HepG2 (cell line): ENCODE measurements around the gene MYO18B. TPM values are rescaled to one million over a fixed set of nuclear protein-coding genes. Genes with fewer than 3 reads are reported as not detected.

Experiments used
- HCFC1 ChIP-seq: fragments of 150-350 bp; IDR thresholded peaks from 2 replicates; pipeline ENCODE4 v1.6.1; 2014; ENCODE audit warnings: low read depth, low read length
- MXD4 ChIP-seq: IDR thresholded peaks from 2 replicates; pipeline ENCODE4 v1.6.1; 2016; ENCODE audit warnings: mild to moderate bottlenecking, missing biosample characterization, missing genetic modification reagents
- SSRP1 ChIP-seq: IDR thresholded peaks from 2 replicates; pipeline ENCODE4 v1.6.1; 2016; ENCODE audit warnings: control low read depth
- U2AF2 ChIP-seq: fragments of 200-400 bp; formaldehyde crosslinking; IDR thresholded peaks from 2 replicates; pipeline ENCODE4 v1.6.1; 2017; ENCODE audit warnings: low read depth, mild to moderate bottlenecking, low read length
- XBP1 ChIP-seq: sonication (generic); formaldehyde crosslinking; IDR thresholded peaks from 2 replicates; pipeline ENCODE4 v1.5.0; 2020; ENCODE audit warnings: missing genetic modification reagents
- ZNF547 ChIP-seq: sonication (generic); formaldehyde crosslinking; IDR thresholded peaks from 2 replicates; pipeline ENCODE4 v1.5.1; 2020; ENCODE audit warnings: mild to moderate bottlenecking, missing genetic modification reagents
- ZNF782 ChIP-seq: sonication (generic); formaldehyde crosslinking; IDR thresholded peaks from 2 replicates; pipeline ENCODE4 v1.4.0; 2020; ENCODE audit warnings: missing genetic modification reagents, mild to moderate bottlenecking, borderline replicate concordance
- polyA plus RNA-seq, 8 experiments: library from polyadenylated mRNA; depleted of rRNA in 3 of 8; stranded (reverse) in 7 of 8; unstranded in 1 of 8; fragments of >200 nt; fragmentation: Illumina TruSeq in 4 of 8; extraction: Trizol in 4 of 8; gene quantifications; 2 replicates each; pipeline versions ENCODE4 v1.2.1 to v1.2.3, GENCODE V29; 2011 to 2016; ENCODE audit warnings: low read depth in 4 of 8, missing spikeins in 1 of 8, mixed read lengths in 1 of 8; ENCODE audit not compliant: insufficient read depth in 1 of 8
- total RNA-seq, 5 experiments: library from RNA; depleted of rRNA; stranded (reverse); fragments of >200 nt; fragmentation: Illumina TruSeq; extraction: Trizol; gene quantifications; 2 replicates each; pipeline ENCODE4 v1.2.3, GENCODE V29; 2016; ENCODE audit warnings: low read depth in 1 of 5
- TF ChIP-seq, protein P1 (sequence below), 2 experiments: sonication (generic) in 1 of 2; formaldehyde crosslinking in 1 of 2; IDR thresholded peaks; 2 replicates each; pipeline versions ENCODE4 v1.5.1 to v1.6.1; 2011 to 2020; ENCODE audit warnings: borderline replicate concordance in 1 of 2, low read depth in 1 of 2, low read length in 1 of 2, mild to moderate bottlenecking in 1 of 2, missing genetic modification reagents in 1 of 2, moderate library complexity in 1 of 2
- TF ChIP-seq, protein P2 (sequence below): sonication (generic); formaldehyde crosslinking; IDR thresholded peaks from 2 replicates; pipeline ENCODE4 v1.4.0; 2020; ENCODE audit warnings: missing genetic modification reagents
- TF ChIP-seq, protein P3 (sequence below): sonication (generic); formaldehyde crosslinking; IDR thresholded peaks from 2 replicates; pipeline ENCODE4 v1.4.0; 2020; ENCODE audit warnings: missing genetic modification reagents, mild to moderate bottlenecking, borderline replicate concordance
- TF ChIP-seq, protein P4 (sequence below): sonication (generic); formaldehyde crosslinking; IDR thresholded peaks from 2 replicates; pipeline ENCODE4 v1.4.0; 2020; ENCODE audit warnings: missing genetic modification reagents
- TF ChIP-seq, protein P5 (sequence below): IDR thresholded peaks from 2 replicates; pipeline ENCODE4 v1.6.1; 2016
- TF ChIP-seq, protein P6 (sequence below): sonication (generic); formaldehyde crosslinking; IDR thresholded peaks from 2 replicates; pipeline ENCODE4 v1.5.0; 2020; ENCODE audit warnings: mild to moderate bottlenecking, missing genetic modification reagents

The MYO18B gene
- total and polyA plus RNA-seq, 2 of the 13 experiments (the other 11 are each of a cell fraction or from before 2014, with no cell fraction given): 0.01 TPM; not detected in 1

DNA sequence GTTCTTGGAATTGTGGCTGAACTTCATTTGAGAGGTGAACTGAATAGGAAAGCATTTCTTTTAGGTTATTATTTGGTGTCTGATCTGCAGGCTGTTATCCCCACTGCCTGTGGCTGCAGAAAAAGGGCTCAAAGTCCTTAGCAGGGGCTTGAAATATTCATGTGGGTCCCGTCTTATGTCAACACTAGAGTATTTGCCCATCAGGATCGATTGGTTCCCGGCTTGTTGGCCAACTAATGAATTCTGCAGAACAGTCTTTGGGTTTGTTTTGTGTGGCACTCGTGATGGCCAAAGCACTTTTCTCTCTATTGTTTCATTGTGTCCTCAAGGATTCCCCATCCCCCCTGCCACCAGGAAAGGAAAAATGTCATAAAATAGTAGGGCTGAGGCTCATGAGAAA is 211.9 kb downstream of the MYO18B start (continued):
- TF ChIP-seq, protein P1, sequence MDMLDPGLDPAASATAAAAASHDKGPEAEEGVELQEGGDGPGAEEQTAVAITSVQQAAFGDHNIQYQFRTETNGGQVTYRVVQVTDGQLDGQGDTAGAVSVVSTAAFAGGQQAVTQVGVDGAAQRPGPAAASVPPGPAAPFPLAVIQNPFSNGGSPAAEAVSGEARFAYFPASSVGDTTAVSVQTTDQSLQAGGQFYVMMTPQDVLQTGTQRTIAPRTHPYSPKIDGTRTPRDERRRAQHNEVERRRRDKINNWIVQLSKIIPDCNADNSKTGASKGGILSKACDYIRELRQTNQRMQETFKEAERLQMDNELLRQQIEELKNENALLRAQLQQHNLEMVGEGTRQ (IDR thresholded peaks at IDR 0.05; ENCODE audit: low read depth, low read length): no peak
- TF ChIP-seq, protein P1 (CRISPR knock-in tag; IDR thresholded peaks at IDR 0.05; ENCODE audit: borderline replicate concordance): no peak
- TF ChIP-seq ZNF782 (CRISPR knock-in tag): no peak
- TF ChIP-seq, protein P2, sequence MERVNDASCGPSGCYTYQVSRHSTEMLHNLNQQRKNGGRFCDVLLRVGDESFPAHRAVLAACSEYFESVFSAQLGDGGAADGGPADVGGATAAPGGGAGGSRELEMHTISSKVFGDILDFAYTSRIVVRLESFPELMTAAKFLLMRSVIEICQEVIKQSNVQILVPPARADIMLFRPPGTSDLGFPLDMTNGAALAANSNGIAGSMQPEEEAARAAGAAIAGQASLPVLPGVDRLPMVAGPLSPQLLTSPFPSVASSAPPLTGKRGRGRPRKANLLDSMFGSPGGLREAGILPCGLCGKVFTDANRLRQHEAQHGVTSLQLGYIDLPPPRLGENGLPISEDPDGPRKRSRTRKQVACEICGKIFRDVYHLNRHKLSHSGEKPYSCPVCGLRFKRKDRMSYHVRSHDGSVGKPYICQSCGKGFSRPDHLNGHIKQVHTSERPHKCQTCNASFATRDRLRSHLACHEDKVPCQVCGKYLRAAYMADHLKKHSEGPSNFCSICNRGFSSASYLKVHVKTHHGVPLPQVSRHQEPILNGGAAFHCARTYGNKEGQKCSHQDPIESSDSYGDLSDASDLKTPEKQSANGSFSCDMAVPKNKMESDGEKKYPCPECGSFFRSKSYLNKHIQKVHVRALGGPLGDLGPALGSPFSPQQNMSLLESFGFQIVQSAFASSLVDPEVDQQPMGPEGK (CRISPR knock-in tag): peak; percentile 69
- TF ChIP-seq, protein P3, sequence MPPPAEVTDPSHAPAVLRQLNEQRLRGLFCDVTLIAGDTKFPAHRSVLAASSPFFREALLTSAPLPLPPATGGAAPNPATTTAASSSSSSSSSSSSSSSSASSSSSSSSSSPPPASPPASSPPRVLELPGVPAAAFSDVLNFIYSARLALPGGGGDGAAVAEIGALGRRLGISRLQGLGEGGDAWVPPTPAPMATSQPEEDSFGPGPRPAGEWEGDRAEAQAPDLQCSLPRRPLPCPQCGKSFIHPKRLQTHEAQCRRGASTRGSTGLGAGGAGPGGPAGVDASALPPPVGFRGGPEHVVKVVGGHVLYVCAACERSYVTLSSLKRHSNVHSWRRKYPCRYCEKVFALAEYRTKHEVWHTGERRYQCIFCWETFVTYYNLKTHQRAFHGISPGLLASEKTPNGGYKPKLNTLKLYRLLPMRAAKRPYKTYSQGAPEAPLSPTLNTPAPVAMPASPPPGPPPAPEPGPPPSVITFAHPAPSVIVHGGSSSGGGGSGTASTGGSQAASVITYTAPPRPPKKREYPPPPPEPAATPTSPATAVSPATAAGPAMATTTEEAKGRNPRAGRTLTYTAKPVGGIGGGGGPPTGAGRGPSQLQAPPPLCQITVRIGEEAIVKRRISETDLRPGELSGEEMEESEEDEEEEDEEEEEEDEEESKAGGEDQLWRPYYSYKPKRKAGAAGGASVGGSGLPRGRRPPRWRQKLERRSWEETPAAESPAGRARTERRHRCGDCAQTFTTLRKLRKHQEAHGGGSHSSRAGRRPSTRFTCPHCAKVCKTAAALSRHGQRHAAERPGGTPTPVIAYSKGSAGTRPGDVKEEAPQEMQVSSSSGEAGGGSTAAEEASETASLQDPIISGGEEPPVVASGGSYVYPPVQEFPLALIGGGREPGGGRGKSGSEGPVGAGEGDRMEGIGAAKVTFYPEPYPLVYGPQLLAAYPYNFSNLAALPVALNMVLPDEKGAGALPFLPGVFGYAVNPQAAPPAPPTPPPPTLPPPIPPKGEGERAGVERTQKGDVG (CRISPR knock-in tag): no peak
- TF ChIP-seq SSRP1 (CRISPR knock-in tag): no peak
- no peak for TF ChIP-seq XBP1
- TF ChIP-seq, protein P4, sequence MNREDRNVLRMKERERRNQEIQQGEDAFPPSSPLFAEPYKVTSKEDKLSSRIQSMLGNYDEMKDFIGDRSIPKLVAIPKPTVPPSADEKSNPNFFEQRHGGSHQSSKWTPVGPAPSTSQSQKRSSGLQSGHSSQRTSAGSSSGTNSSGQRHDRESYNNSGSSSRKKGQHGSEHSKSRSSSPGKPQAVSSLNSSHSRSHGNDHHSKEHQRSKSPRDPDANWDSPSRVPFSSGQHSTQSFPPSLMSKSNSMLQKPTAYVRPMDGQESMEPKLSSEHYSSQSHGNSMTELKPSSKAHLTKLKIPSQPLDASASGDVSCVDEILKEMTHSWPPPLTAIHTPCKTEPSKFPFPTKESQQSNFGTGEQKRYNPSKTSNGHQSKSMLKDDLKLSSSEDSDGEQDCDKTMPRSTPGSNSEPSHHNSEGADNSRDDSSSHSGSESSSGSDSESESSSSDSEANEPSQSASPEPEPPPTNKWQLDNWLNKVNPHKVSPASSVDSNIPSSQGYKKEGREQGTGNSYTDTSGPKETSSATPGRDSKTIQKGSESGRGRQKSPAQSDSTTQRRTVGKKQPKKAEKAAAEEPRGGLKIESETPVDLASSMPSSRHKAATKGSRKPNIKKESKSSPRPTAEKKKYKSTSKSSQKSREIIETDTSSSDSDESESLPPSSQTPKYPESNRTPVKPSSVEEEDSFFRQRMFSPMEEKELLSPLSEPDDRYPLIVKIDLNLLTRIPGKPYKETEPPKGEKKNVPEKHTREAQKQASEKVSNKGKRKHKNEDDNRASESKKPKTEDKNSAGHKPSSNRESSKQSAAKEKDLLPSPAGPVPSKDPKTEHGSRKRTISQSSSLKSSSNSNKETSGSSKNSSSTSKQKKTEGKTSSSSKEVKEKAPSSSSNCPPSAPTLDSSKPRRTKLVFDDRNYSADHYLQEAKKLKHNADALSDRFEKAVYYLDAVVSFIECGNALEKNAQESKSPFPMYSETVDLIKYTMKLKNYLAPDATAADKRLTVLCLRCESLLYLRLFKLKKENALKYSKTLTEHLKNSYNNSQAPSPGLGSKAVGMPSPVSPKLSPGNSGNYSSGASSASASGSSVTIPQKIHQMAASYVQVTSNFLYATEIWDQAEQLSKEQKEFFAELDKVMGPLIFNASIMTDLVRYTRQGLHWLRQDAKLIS: no peak
- TF ChIP-seq U2AF2: no peak
- TF ChIP-seq, protein P5, sequence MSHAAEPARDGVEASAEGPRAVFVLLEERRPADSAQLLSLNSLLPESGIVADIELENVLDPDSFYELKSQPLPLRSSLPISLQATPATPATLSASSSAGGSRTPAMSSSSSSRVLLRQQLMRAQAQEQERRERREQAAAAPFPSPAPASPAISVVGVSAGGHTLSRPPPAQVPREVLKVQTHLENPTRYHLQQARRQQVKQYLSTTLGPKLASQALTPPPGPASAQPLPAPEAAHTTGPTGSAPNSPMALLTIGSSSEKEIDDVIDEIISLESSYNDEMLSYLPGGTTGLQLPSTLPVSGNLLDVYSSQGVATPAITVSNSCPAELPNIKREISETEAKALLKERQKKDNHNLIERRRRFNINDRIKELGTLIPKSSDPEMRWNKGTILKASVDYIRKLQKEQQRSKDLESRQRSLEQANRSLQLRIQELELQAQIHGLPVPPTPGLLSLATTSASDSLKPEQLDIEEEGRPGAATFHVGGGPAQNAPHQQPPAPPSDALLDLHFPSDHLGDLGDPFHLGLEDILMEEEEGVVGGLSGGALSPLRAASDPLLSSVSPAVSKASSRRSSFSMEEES (CRISPR knock-in tag): peak; percentile 89
- TF ChIP-seq, protein P6, sequence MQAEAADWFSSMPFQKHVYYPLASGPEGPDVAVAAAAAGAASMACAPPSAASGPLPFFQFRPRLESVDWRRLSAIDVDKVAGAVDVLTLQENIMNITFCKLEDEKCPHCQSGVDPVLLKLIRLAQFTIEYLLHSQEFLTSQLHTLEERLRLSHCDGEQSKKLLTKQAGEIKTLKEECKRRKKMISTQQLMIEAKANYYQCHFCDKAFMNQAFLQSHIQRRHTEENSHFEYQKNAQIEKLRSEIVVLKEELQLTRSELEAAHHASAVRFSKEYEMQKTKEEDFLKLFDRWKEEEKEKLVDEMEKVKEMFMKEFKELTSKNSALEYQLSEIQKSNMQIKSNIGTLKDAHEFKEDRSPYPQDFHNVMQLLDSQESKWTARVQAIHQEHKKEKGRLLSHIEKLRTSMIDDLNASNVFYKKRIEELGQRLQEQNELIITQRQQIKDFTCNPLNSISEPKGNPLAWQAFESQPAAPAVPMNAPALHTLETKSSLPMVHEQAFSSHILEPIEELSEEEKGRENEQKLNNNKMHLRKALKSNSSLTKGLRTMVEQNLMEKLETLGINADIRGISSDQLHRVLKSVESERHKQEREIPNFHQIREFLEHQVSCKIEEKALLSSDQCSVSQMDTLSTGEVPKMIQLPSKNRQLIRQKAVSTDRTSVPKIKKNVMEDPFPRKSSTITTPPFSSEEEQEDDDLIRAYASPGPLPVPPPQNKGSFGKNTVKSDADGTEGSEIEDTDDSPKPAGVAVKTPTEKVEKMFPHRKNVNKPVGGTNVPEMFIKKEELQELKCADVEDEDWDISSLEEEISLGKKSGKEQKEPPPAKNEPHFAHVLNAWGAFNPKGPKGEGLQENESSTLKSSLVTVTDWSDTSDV (CRISPR knock-in tag): no peak
- no peak for TF ChIP-seq HCFC1
- no peak for TF ChIP-seq ZNF547 (CRISPR knock-in tag)
- TF ChIP-seq MXD4 (CRISPR knock-in tag): no peak
